ENCODE data around the gene ZNF776.
"Not testable (repeated sequence)": the region's sequence is repeated elsewhere in the genome, so short reads cannot be mapped to it uniquely, and the experiment has no call there.

- not testable (repeated sequence) for TF ChIP-seq FOXM1 (IDR thresholded peaks at IDR 0.05; ENCODE audit: borderline replicate concordance); ELF4 (IDR thresholded peaks at IDR 0.05); SP1 (IDR thresholded peaks at IDR 0.05); FOXA1 (IDR thresholded peaks at IDR 0.05); CTBP1 (IDR thresholded peaks at IDR 0.05; ENCODE audit: borderline replicate concordance); FOXK2 (IDR thresholded peaks at IDR 0.05); LEF1 (IDR thresholded peaks at IDR 0.05; ENCODE audit: borderline replicate concordance); NFRKB (IDR thresholded peaks at IDR 0.05); ZNF384 (IDR thresholded peaks at IDR 0.05); BHLHE40 (IDR thresholded peaks at IDR 0.05; ENCODE audit: borderline replicate concordance); L3MBTL2 (conservative IDR thresholded peaks at IDR 0.05); PKNOX1 (IDR thresholded peaks at IDR 0.05); HDGF (IDR thresholded peaks at IDR 0.05; ENCODE audit: borderline replicate concordance); ARNT (IDR thresholded peaks at IDR 0.05)
Measured at GRCh38 chr19:57796580-57796979, 50.0 kb downstream of the ZNF776 start.
